GM12878 (cell line): ENCODE measurements around the gene LONP1. TPM values are rescaled to one million over a fixed set of nuclear protein-coding genes. Genes with fewer than 3 reads are reported as not detected.

ENCODE experiments used
- ASH2L ChIP-seq: fragments of 300-600, 200-600 bp; sonication (generic); IDR thresholded peaks from 2 replicates; pipeline ENCODE4 v1.6.1; 2017; ENCODE audit warnings: low read depth, mild to moderate bottlenecking, borderline replicate concordance
- ATF7 ChIP-seq: fragments of 450-650 bp; IDR thresholded peaks from 2 replicates; pipeline ENCODE4 v1.6.1; 2016; ENCODE audit warnings: low read depth, mild to moderate bottlenecking
- CBX3 ChIP-seq: fragments of 200-600 bp; sonication (generic); IDR thresholded peaks from 2 replicates; pipeline ENCODE4 v1.6.1; 2016; ENCODE audit warnings: low read depth, borderline replicate concordance
- CBX5 ChIP-seq: sonication (generic); IDR thresholded peaks from 2 replicates; pipeline ENCODE4 v1.6.1; 2016; ENCODE audit warnings: low read depth, moderate library complexity, mild to moderate bottlenecking, inconsistent platforms
- DPF2 ChIP-seq: fragments of 450-650 bp; IDR thresholded peaks from 2 replicates; pipeline ENCODE4 v1.6.1; 2017; ENCODE audit warnings: mild to moderate bottlenecking
- ETV6 ChIP-seq, 2 experiments: fragments of 450-650 bp in 1 of 2; IDR thresholded peaks in 1 of 2; conservative IDR thresholded peaks in 1 of 2; 2 replicates each; pipeline ENCODE4 v1.6.1; 2014; ENCODE audit warnings: antibody characterized with exemption in 1 of 2, borderline replicate concordance in 1 of 2, low read depth in 1 of 2, mild to moderate bottlenecking in 1 of 2, moderate library complexity in 1 of 2
- HCFC1 ChIP-seq: fragments of 150-350 bp; IDR thresholded peaks from 2 replicates; pipeline ENCODE4 v1.6.1; 2014; ENCODE audit warnings: low read length
- IRF5 ChIP-seq: fragments of 450-650 bp; IDR thresholded peaks from 2 replicates; pipeline ENCODE4 v1.6.1; 2017; ENCODE audit warnings: borderline replicate concordance
- NR2C1 ChIP-seq: fragments of 450-650 bp; IDR thresholded peaks from 2 replicates; pipeline ENCODE4 v1.6.1; 2017; ENCODE audit warnings: antibody characterized with exemption, mild to moderate bottlenecking, moderate library complexity
- PAX8 ChIP-seq: fragments of 450-650 bp; IDR thresholded peaks from 2 replicates; pipeline ENCODE4 v1.6.1; 2017; ENCODE audit warnings: mild to moderate bottlenecking, moderate library complexity
- RB1 ChIP-seq: fragments of 450-650 bp; formaldehyde crosslinking; IDR thresholded peaks from 2 replicates; pipeline ENCODE4 v1.6.1; 2017; ENCODE audit warnings: mild to moderate bottlenecking, borderline replicate concordance
- SMAD5 ChIP-seq: IDR thresholded peaks from 2 replicates; pipeline ENCODE4 v1.6.1; 2016; ENCODE audit warnings: antibody characterized with exemption, low read depth
- SP1 ChIP-seq: IDR thresholded peaks from one replicate; pipeline ENCODE4 v1.6.1; 2011; ENCODE audit warnings: low read depth, low read length
- TARDBP ChIP-seq: IDR thresholded peaks from 2 replicates; pipeline ENCODE4 v1.6.1; 2016; ENCODE audit warnings: borderline replicate concordance
- polyA plus RNA-seq, 11 experiments: library from polyadenylated mRNA; depleted of rRNA in 4 of 11; unstranded in 6 of 11; stranded (reverse) in 5 of 11; fragments of >200 nt; fragmentation: Nextera tagmentation in 4 of 11; fragmentation: Illumina TruSeq in 1 of 11; extraction: Ambion mirVana in 4 of 11; extraction: Trizol in 1 of 11; gene quantifications; 1 replicate in 1 of 11; 2 replicates in 10 of 11; pipeline versions ENCODE4 v1.2.1 to v1.2.3, GENCODE V29; 2011 to 2016; ENCODE audit warnings: inconsistent platforms in 2 of 11, missing spikeins in 2 of 11, low read depth in 1 of 11
- total RNA-seq, 4 experiments: library from RNA; depleted of rRNA in 3 of 4; stranded (reverse); fragments of >200 nt in 3 of 4; fragmentation: Illumina TruSeq in 1 of 4; extraction: Trizol in 1 of 4; gene quantifications; 2 replicates each; pipeline versions ENCODE4 v1.2.1 to v1.2.3, GENCODE V29; 2013 to 2021
- TF ChIP-seq, protein P1 (sequence below): fragments of 450-650 bp; IDR thresholded peaks from 2 replicates; pipeline ENCODE4 v1.6.1; 2017; ENCODE audit warnings: mild to moderate bottlenecking, moderate library complexity
- TF ChIP-seq, protein P2 (sequence below): fragments of 450-650 bp; IDR thresholded peaks from 2 replicates; pipeline ENCODE4 v1.6.1; 2014; ENCODE audit warnings: mild to moderate bottlenecking
- TF ChIP-seq, protein P3 (sequence below), 3 experiments: IDR thresholded peaks in 2 of 3; conservative IDR thresholded peaks in 1 of 3; 2 replicates each; pipeline ENCODE4 v1.5.1; 2011; ENCODE audit warnings: low read depth in 3 of 3, low read length in 3 of 3, mild to moderate bottlenecking in 3 of 3, control low read depth in 2 of 3, moderate library complexity in 2 of 3, inconsistent platforms in 1 of 3, mixed read lengths in 1 of 3; ENCODE audit not compliant: control insufficient read depth in 2 of 3, insufficient read depth in 1 of 3; ENCODE audit errors: extremely low read depth in 1 of 3

Gene LONP1
- total and polyA plus RNA-seq, 10 of the 15 experiments (the other 5 are each of a cell fraction or from before 2014, with no cell fraction given), result 0.61 to 136 (median 59.5) TPM

GRCh38 chr19:5648464-5648863, 71.5 kb downstream of the LONP1 start (continued):
- TF ChIP-seq, protein P1, sequence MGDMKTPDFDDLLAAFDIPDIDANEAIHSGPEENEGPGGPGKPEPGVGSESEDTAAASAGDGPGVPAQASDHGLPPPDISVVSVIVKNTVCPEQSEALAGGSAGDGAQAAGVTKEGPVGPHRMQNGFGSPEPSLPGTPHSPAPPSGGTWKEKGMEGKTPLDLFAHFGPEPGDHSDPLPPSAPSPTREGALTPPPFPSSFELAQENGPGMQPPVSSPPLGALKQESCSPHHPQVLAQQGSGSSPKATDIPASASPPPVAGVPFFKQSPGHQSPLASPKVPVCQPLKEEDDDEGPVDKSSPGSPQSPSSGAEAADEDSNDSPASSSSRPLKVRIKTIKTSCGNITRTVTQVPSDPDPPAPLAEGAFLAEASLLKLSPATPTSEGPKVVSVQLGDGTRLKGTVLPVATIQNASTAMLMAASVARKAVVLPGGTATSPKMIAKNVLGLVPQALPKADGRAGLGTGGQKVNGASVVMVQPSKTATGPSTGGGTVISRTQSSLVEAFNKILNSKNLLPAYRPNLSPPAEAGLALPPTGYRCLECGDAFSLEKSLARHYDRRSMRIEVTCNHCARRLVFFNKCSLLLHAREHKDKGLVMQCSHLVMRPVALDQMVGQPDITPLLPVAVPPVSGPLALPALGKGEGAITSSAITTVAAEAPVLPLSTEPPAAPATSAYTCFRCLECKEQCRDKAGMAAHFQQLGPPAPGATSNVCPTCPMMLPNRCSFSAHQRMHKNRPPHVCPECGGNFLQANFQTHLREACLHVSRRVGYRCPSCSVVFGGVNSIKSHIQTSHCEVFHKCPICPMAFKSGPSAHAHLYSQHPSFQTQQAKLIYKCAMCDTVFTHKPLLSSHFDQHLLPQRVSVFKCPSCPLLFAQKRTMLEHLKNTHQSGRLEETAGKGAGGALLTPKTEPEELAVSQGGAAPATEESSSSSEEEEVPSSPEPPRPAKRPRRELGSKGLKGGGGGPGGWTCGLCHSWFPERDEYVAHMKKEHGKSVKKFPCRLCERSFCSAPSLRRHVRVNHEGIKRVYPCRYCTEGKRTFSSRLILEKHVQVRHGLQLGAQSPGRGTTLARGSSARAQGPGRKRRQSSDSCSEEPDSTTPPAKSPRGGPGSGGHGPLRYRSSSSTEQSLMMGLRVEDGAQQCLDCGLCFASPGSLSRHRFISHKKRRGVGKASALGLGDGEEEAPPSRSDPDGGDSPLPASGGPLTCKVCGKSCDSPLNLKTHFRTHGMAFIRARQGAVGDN, result no peak
- TF ChIP-seq IRF5 (no peak), CBX3 (no peak), RB1 (no peak), TARDBP (no peak), SP1 (no peak), SMAD5 (no peak), DPF2 (no peak), ATF7 (no peak), ASH2L (no peak), PAX8 (no peak), CBX5 (no peak), NR2C1 (no peak), HCFC1 (no peak), ETV6 (conservative IDR thresholded peaks at IDR 0.05 in 1 of 2, IDR thresholded peaks at IDR 0.05 in 1 of 2; ENCODE audit: borderline replicate concordance in 1 of 2, low read depth in 1 of 2) (no peak)
- TF ChIP-seq, protein P2, sequence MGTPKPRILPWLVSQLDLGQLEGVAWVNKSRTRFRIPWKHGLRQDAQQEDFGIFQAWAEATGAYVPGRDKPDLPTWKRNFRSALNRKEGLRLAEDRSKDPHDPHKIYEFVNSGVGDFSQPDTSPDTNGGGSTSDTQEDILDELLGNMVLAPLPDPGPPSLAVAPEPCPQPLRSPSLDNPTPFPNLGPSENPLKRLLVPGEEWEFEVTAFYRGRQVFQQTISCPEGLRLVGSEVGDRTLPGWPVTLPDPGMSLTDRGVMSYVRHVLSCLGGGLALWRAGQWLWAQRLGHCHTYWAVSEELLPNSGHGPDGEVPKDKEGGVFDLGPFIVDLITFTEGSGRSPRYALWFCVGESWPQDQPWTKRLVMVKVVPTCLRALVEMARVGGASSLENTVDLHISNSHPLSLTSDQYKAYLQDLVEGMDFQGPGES, result no peak
- TF ChIP-seq, protein P3, sequence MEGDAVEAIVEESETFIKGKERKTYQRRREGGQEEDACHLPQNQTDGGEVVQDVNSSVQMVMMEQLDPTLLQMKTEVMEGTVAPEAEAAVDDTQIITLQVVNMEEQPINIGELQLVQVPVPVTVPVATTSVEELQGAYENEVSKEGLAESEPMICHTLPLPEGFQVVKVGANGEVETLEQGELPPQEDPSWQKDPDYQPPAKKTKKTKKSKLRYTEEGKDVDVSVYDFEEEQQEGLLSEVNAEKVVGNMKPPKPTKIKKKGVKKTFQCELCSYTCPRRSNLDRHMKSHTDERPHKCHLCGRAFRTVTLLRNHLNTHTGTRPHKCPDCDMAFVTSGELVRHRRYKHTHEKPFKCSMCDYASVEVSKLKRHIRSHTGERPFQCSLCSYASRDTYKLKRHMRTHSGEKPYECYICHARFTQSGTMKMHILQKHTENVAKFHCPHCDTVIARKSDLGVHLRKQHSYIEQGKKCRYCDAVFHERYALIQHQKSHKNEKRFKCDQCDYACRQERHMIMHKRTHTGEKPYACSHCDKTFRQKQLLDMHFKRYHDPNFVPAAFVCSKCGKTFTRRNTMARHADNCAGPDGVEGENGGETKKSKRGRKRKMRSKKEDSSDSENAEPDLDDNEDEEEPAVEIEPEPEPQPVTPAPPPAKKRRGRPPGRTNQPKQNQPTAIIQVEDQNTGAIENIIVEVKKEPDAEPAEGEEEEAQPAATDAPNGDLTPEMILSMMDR (IDR thresholded peaks at IDR 0.05 in 2 of 3, conservative IDR thresholded peaks at IDR 0.05 in 1 of 3; ENCODE audit: control insufficient read depth in 2 of 3, extremely low read depth in 1 of 3, insufficient read depth in 1 of 3, low read depth in 3 of 3, low read length in 3 of 3), result no peak
